Keratinocyte (primary cell): ENCODE results near the gene ADARB2. TPM values are rescaled to one million over a fixed set of nuclear protein-coding genes. Genes with fewer than 3 reads are reported as not detected.

Source experiments
- DNase-seq: peaks from one replicate; pipeline ENCODE4 v3.0.0-alpha.2; 2011; ENCODE audit warnings: low read depth, missing footprints, low spot score
- FAIRE-seq: peaks from 2 replicates; lab custom pipeline; 2011; peaks lifted over from hg19 to GRCh38; lab: Jason Lieb, UNC
- H2AFZ ChIP-seq: 2 replicates; pipeline ENCODE4 v1.6.0; 2012; ENCODE audit warnings: low read length, control low read depth, inconsistent platforms; ENCODE audit not compliant: control insufficient read depth
- H3K27ac ChIP-seq: 2 replicates; pipeline ENCODE4 v1.5.1; 2011; ENCODE audit warnings: low read length; ENCODE audit not compliant: control insufficient read depth, insufficient read depth
- H3K27me3 ChIP-seq: 3 replicates; pipeline ENCODE4 v1.6.0; 2011; ENCODE audit warnings: low read length; ENCODE audit not compliant: control insufficient read depth, insufficient read depth; ENCODE audit errors: extremely low read depth
- H3K36me3 ChIP-seq, 2 experiments: 2 replicates in 1 of 2; 3 replicates in 1 of 2; pipeline ENCODE4 v1.5.1; 2011; ENCODE audit warnings: low read length in 2 of 2, mild to moderate bottlenecking in 1 of 2; ENCODE audit not compliant: control insufficient read depth in 2 of 2, insufficient read depth in 2 of 2; ENCODE audit errors: extremely low read depth in 1 of 2
- H3K4me1 ChIP-seq: 3 replicates; pipeline ENCODE4 v1.5.1; 2011; ENCODE audit warnings: low read length; ENCODE audit not compliant: control insufficient read depth, insufficient read depth; ENCODE audit errors: extremely low read depth
- H3K4me2 ChIP-seq: 3 replicates; pipeline ENCODE4 v1.6.0; 2011; ENCODE audit warnings: low read depth, low read length; ENCODE audit not compliant: control insufficient read depth, insufficient read depth; ENCODE audit errors: extremely low read depth
- H3K4me3 ChIP-seq, 3 experiments: fragments of 200-600 bp in 1 of 3; sonication (generic) in 1 of 3; 2 replicates in 2 of 3; 3 replicates in 1 of 3; pipeline ENCODE4 v1.5.1; 2011 to 2016; ENCODE audit warnings: low read length in 3 of 3, mild to moderate bottlenecking in 3 of 3, control low read depth in 2 of 3, inconsistent platforms in 1 of 3, low read depth in 1 of 3, mixed read lengths in 1 of 3, mixed run types in 1 of 3, moderate library complexity in 1 of 3; ENCODE audit not compliant: control insufficient read depth in 2 of 3, insufficient read depth in 2 of 3; ENCODE audit errors: extremely low read depth in 1 of 3
- H3K79me2 ChIP-seq: 2 replicates; pipeline ENCODE4 v1.6.0; 2012; ENCODE audit warnings: low read length; ENCODE audit not compliant: control insufficient read depth, insufficient read depth
- H3K9ac ChIP-seq: 3 replicates; pipeline ENCODE4 v1.6.0; 2011; ENCODE audit warnings: low read length; ENCODE audit not compliant: control insufficient read depth, insufficient read depth; ENCODE audit errors: extremely low read depth
- H3K9me1 ChIP-seq: 3 replicates; pipeline ENCODE4 v1.6.0; 2011; ENCODE audit warnings: low read length; ENCODE audit not compliant: control insufficient read depth, insufficient read depth; ENCODE audit errors: extremely low read depth
- H3K9me3 ChIP-seq: 2 replicates; pipeline ENCODE4 v1.5.1; 2012; ENCODE audit warnings: low read depth, low read length; ENCODE audit not compliant: control insufficient read depth
- H4K20me1 ChIP-seq: 3 replicates; pipeline ENCODE4 v1.6.0; 2011; ENCODE audit warnings: low read length; ENCODE audit not compliant: control insufficient read depth, insufficient read depth; ENCODE audit errors: extremely low read depth
- CTCF ChIP-seq, 3 experiments: IDR thresholded peaks in 1 of 3; conservative IDR thresholded peaks in 1 of 3; optimal IDR thresholded peaks in 1 of 3; 2 replicates in 2 of 3; 3 replicates in 1 of 3; pipeline versions ENCODE3 to v1.5.1; 2011; ENCODE audit warnings: low read length in 3 of 3, mild to moderate bottlenecking in 3 of 3, moderate library complexity in 2 of 3, control low read depth in 1 of 3, inconsistent platforms in 1 of 3; ENCODE audit not compliant: insufficient read depth in 2 of 3; ENCODE audit errors: extremely low read depth in 1 of 3
- EZH2 ChIP-seq: IDR thresholded peaks from one replicate; pipeline ENCODE4 v1.6.1; 2012; ENCODE audit warnings: inconsistent platforms, mild to moderate bottlenecking, low read length, moderate library complexity
- dilution Hi-C: fragments of 300-500 bp; cut with MboI; formaldehyde crosslinking; loops from one replicate; pipeline ENCODE4 v1.7.0; 2020; ENCODE audit warnings: low sequenced_read_pairs; ENCODE audit not compliant: extremely low pct_ligation_motif_present
- polyA plus RNA-seq, 5 experiments: library from polyadenylated mRNA; depleted of rRNA in 3 of 5; stranded (reverse) in 3 of 5; stranded (forward) in 1 of 5; unstranded in 1 of 5; fragments of >200 nt; gene quantifications; 1 replicate in 1 of 5; 2 replicates in 3 of 5; 3 replicates in 1 of 5; pipeline versions ENCODE4 v1.2.1 to v1.2.3, GENCODE V29; 2011 to 2012; ENCODE audit warnings: missing spikeins in 2 of 5, low read depth in 1 of 5, low replicate concordance in 1 of 5

The ADARB2 gene
- polyA plus RNA-seq, 1 donor (not counting 4 experiments of a cell fraction or from before 2014, with no cell fraction given), result not detected

GRCh38 chr10:1173091-1173490, 564.2 kb downstream of the ADARB2 start:
- no peaks in the 10 kb centered on the region for H4K20me1 ChIP-seq
- H3K36me3 ChIP-seq, result no peaks in the 10 kb centered on the region
- FAIRE-seq, result no peak
- H3K9ac ChIP-seq, result no peak overlapping the region
- no peak overlapping the region for H2AFZ ChIP-seq
- no peak overlapping the region for H3K4me3 ChIP-seq
- dilution Hi-C loops, result no loop called here
- H3K79me2 ChIP-seq, result no peaks in the 10 kb centered on the region
- H3K9me3 ChIP-seq, result no peaks in the 10 kb centered on the region
- no peaks in the 10 kb centered on the region for H3K27me3 ChIP-seq
- H3K9me1 ChIP-seq, result no peaks in the 10 kb centered on the region
- DNase-seq, result no peak
- no peak overlapping the region for H3K4me2 ChIP-seq
- H3K27ac ChIP-seq, result no peak overlapping the region
- TF ChIP-seq EZH2 (no peak), CTCF (optimal IDR thresholded peaks at IDR 0.05 in 1 of 3, IDR thresholded peaks at IDR 0.05 in 1 of 3, conservative IDR thresholded peaks at IDR 0.05 in 1 of 3; ENCODE audit: extremely low read depth in 1 of 3, insufficient read depth in 2 of 3, low read length in 3 of 3) (no peak)
- H3K4me1 ChIP-seq, result no peaks in the 10 kb centered on the region

- Histone ChIP-seq H3K79me2 (no peaks in the 10 kb centered on the region), H3K36me3 (no peaks in the 10 kb centered on the region), H3K4me1 (no peaks in the 10 kb centered on the region), H3K9me3 (no peaks in the 10 kb centered on the region), H3K4me2 (no peak overlapping the region), H2AFZ (no peak overlapping the region), H3K27ac (no peak overlapping the region), H3K9ac (no peak overlapping the region), H4K20me1 (no peaks in the 10 kb centered on the region), H3K27me3 (no peaks in the 10 kb centered on the region), H3K9me1 (no peaks in the 10 kb centered on the region), H3K4me3 (no peak overlapping the region)
- no peak for DNase-seq
- no peak for TF ChIP-seq CTCF (optimal IDR thresholded peaks at IDR 0.05 in 1 of 3, IDR thresholded peaks at IDR 0.05 in 1 of 3, conservative IDR thresholded peaks at IDR 0.05 in 1 of 3; ENCODE audit: extremely low read depth in 1 of 3, insufficient read depth in 2 of 3, low read length in 3 of 3)
- no peak for TF ChIP-seq EZH2
- dilution Hi-C loops, result no loop called here
- FAIRE-seq, result no peak
These were observed 564.9 kb downstream of the ADARB2 start for GRCh38 chr10:1172256-1172984.
